NCI-H69 (cell line): ENCODE measurements around the gene FGF13.

Source experiments
- DNase-seq: peaks from one replicate; lab custom pipeline; 2025; lab: John Stamatoyannopoulos, UW

Gene FGF13

GRCh38 chrX:138711399-138712347, at the start of gene FGF13:
FGF13 (minus strand) TSS chrX:138711717; CDS start chrX:138711003, 714 bp downstream.
- peak; percentile 58 for DNase-seq

- no peak for DNase-seq
Measured at GRCh38 chrX:138759217-138759943, 47.9 kb upstream of the FGF13 start.

GRCh38 chrX:138756234-138756633, 44.7 kb upstream of the FGF13 start:
- DNase-seq, result peak; percentile 53

- no peak for DNase-seq
Measured at GRCh38 chrX:138754861-138755260, 43.3 kb upstream of the FGF13 start.

GRCh38 chrX:138748480-138748879, 37.0 kb upstream of the FGF13 start:
- peak; percentile 31 for DNase-seq

GRCh38 chrX:138745196-138745595, 33.7 kb upstream of the FGF13 start:
- DNase-seq, result peak; percentile 19

GRCh38 chrX:138742217-138742616, 30.7 kb upstream of the FGF13 start:
- DNase-seq, result no peak

- DNase-seq, result no peak
Measured at GRCh38 chrX:138740341-138740740, 28.8 kb upstream of the FGF13 start.

GRCh38 chrX:138723301-138723700, 11.8 kb upstream of the FGF13 start:
- peak; percentile 58 for DNase-seq

- DNase-seq, result no peak
Measured at GRCh38 chrX:138719396-138719795, 7.9 kb upstream of the FGF13 start.

- no peak for DNase-seq
Measured at GRCh38 chrX:138718941-138719340, 7.4 kb upstream of the FGF13 start.

- DNase-seq, result peak; percentile 25
Measured at GRCh38 chrX:138710866-138711341, 613 bp downstream of the FGF13 start.

- no peak for DNase-seq
Measured at GRCh38 chrX:138709886-138710791, 1.4 kb downstream of the FGF13 start.

GRCh38 chrX:138708268-138708667, 3.2 kb downstream of the FGF13 start:
- no peak for DNase-seq

- no peak for DNase-seq
Measured at GRCh38 chrX:138704596-138704995, 6.9 kb downstream of the FGF13 start.

GRCh38 chrX:138704101-138704500, 7.4 kb downstream of the FGF13 start:
- no peak for DNase-seq

- DNase-seq, result no peak
Measured at GRCh38 chrX:138692591-138692990, 18.9 kb downstream of the FGF13 start.

- no peak for DNase-seq
Measured at GRCh38 chrX:138691186-138691585, 20.3 kb downstream of the FGF13 start.

- no peak for DNase-seq
Measured at GRCh38 chrX:138690591-138690990, 20.9 kb downstream of the FGF13 start.

- peak; percentile 64 for DNase-seq
Measured at GRCh38 chrX:138683600-138683999, 27.9 kb downstream of the FGF13 start.

GRCh38 chrX:138669693-138670092, 41.8 kb downstream of the FGF13 start:
- no peak for DNase-seq

GRCh38 chrX:138664466-138664865, 47.1 kb downstream of the FGF13 start:
- DNase-seq, result no peak
